Stimulated activated CD4-positive, alpha-beta T cell treated with anti-CD3 and anti-CD28 coated beads, Interleukin-4, amount 100 ng/mL, for 24 hours (primary cell): ENCODE data around the gene SDK1.
"Not testable (repeated sequence)": the region's sequence is repeated elsewhere in the genome, so short reads cannot be mapped to it uniquely, and the experiment has no call there.

ENCODE experiments used
- DNase-seq: peaks from one replicate; pipeline ENCODE4 v3.0.0-alpha.2; 2020

Gene SDK1

GRCh38 chr7:4245135-4245865, 944.2 kb downstream of the SDK1 start:
- no peak for DNase-seq

GRCh38 chr7:4245866-4246470, 944.9 kb downstream of the SDK1 start:
- no peak for DNase-seq

DNA sequence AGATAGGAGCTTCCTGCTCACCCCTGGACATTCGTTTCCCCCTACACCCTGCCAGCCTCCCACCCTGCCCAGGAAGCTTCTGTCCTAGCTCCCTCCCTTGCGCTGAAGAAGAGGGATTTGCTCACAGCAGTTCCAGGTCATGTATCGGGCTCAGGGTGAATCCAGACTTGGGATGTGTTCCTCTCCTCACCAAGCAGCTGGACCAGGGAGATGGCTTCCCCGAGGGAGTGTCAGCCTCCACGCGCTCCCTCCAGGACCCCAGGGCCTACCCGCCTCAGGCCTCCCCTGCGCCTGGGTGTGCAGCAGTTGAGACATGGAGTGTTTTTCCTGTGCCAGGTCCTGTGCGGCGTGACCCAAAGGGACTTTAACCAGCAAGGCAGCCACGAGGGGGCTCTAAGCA, 945.5 kb downstream of the SDK1 start:
- no peak for DNase-seq

DNA sequence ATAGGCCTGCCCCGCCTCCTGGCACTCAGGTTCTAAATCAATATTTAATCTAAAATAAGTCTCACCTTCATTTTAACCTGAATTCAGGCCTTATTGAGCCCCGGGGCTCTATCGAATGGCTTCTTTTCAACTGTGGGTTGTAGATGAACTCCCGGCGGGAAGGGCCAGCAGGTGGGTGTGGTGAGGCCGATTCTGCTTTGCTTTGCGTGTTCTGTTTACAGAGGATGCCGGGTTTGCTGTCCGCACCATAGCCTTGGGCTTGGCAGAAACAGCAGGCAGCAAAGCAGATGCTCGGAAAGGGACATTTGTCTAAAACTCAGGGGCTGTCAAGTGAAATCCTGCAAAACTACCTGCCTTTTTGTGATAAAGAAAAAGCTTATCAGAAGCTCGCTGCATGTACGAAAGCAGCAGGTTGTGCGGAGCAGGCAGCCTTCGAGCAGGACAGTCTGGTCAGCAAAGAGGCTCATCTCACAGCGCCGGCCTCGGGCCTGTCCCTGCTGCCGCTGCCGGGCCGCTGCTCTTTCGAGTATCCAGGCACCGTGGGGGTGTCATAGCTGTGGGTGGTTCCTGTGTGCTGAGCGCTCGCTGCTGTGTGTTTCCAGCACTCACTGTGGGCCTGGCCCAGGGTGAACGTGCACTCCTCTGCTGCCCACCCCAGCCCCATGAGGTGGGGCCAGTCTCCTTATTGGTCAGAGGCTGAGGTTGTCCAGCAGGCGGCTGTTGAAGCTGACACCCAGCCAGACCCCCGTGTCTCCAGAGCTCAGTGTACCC, 946.2 kb downstream of the SDK1 start:
- no peak for DNase-seq

DNA sequence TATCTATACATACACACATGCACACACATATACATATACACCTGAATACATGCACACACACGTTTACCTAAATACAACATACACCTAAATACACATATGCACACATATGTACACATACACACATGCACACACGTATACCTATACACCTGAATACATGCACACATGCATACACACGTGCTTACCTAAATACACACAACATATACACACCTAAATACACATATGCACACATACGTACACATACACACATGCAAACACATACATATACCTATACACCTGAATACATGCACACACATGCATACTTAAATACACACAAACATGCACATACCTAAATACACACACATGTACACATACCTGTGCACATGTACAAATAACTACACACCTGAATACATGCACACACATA, 947.2 kb downstream of the SDK1 start:
- no peak for DNase-seq

GRCh38 chr7:4249241-4249640, 948.2 kb downstream of the SDK1 start:
- no peak for DNase-seq

GRCh38 chr7:4255336-4255735, 954.3 kb downstream of the SDK1 start:
- DNase-seq: no peak

DNA sequence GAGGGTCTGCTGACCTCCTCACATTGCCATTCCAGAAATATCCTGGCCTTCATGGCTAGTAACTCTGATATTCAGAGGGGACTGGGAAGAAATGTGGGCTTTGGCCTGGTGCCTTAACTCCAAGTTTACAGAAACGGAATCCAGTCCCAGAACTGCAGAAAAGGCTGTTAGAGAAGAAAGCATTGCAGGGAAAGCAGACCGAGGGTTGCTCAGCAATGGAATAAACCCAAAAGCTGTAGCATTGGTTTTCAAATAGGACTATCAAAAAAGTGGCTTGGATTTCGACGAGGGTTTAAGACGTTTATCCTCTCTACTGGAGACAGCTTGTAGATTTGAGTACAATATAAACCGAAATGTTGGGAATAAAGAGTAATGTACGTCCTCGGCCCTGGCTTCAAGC, 955.2 kb downstream of the SDK1 start:
- DNase-seq: no peak

DNA sequence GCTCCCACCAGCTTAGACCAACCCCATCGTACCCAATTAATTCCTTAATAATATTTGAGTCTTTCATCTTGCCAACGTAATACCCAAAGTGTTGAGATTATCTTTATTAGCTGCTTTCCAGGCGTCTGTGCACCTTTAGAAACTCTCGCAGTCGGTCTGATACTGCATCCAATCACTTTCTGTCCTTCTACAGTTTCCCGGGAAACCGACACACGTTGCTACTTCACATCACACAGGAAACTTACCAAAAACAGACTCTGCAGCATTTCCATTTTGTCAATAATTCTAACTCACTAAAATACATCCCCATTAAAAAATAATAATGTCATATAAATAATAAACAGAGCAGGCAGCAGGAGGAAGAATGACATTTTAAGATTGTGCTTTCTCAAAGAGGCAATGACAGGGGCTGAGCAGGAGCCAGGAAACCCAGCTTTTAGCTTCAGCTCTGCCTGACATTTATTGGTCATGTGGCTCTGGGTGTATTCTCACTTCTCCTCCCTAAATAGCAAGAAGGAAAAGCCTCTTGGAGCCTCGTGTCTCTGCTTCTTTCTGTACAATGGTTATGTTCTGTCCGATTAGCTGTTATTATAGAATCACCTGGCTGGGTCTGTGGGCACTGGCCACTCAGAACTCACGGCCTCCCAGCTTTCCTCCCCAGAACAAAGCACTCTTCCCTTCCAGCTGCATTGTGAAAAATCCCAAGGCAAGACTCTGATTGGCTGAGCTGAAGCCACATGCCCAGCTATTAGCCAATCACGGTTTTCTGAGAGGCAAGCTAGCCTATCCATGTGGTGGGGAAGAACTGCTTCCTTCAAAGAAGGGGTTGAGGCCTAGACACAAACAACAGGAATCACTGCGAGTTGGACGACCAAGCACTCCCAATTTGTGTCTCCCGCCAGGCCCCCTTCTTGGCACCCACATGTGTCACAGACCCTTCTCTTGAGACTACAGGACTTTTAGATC, 956.4 kb downstream of the SDK1 start:
- DNase-seq: no peak

- not testable (repeated sequence) for DNase-seq
Measured at GRCh38 chr7:4260116-4260515, 959.1 kb downstream of the SDK1 start.

GRCh38 chr7:4260867-4261600, 960.0 kb downstream of the SDK1 start:
- DNase-seq: no peak

GRCh38 chr7:4261601-4261960, 960.5 kb downstream of the SDK1 start:
- no peak for DNase-seq

GRCh38 chr7:4264206-4264605, 963.2 kb downstream of the SDK1 start:
- DNase-seq: not testable (repeated sequence)

- DNase-seq: no peak
Measured at GRCh38 chr7:4265066-4265465, 964.0 kb downstream of the SDK1 start.

DNA sequence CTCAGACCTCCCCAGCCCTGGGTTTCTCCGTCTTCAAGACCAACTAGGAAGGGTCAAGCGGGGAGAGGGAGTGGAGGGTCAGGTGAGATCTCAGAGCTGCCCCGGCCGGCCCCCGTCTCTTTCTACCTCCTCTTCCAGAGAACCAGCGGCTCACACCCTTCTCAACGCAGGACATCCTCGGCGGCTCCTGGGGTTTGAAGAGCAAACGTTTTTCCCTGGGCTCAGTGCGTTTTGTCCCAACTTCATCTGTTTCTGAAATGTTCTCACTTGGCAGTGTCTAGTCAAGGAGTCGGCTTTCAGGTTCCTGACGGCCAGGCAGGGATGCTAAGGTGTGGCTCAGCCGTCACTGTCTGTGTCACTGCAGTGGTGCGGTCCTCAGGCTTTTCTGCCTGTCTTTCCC, 964.6 kb downstream of the SDK1 start:
- DNase-seq: no peak

- no peak for DNase-seq
Measured at GRCh38 chr7:4266270-4267040, 965.4 kb downstream of the SDK1 start.

- DNase-seq: no peak
Measured at GRCh38 chr7:4267341-4268039, 966.4 kb downstream of the SDK1 start.

DNA sequence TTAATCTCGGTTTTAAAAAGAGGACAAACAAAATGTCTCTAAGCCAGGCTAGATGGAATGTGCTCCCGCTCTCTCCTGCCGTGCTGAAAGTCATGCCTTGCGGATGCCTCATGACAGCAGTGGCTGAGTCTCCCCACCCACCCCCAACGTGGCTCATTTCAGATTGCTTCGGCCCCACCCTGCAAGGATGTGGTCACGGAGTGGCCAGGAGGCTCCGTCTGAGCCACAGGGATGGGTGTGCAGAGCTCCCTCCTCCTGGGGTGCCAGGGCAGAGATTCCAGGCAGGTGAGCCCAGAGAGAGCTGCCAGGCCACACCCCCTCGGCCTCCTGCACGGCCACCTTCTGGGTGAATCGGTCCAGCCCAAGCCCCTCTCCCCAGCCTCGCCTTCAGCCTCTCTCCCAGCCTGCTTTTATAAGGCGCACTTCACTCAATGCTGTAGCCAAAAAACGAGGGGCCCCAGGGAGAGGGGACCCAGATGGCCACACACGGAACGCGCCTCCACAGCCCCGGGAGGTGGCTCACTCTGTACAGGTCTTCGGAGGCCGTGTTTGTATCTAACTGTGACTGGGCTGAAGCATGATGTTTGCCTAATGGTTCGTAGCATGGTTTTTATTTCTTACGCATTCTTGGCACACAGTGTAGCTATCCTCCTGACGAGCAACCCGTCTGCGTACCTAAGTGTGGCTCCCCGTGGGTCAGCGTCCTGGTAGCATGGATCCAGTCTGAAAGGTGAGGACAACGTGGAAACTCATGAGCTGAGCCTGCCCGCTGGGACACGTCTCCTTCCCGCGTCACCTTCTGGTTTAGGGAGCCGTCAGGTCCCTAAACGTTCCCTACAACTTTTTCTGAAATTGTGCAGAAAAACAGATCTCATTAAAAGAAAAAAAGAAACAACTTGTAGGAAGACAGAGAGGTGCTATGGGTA, 967.3 kb downstream of the SDK1 start:
- DNase-seq: no peak

GRCh38 chr7:4269086-4269485, 968.0 kb downstream of the SDK1 start:
- DNase-seq: no peak

- no peak for DNase-seq
Measured at GRCh38 chr7:4269746-4270145, 968.7 kb downstream of the SDK1 start.
